ENCODE measurements around the gene ATCAY.
"Not testable (repeated sequence)": the region's sequence is repeated elsewhere in the genome, so short reads cannot be mapped to it uniquely, and the experiment has no call there.

The ATCAY gene

DNA sequence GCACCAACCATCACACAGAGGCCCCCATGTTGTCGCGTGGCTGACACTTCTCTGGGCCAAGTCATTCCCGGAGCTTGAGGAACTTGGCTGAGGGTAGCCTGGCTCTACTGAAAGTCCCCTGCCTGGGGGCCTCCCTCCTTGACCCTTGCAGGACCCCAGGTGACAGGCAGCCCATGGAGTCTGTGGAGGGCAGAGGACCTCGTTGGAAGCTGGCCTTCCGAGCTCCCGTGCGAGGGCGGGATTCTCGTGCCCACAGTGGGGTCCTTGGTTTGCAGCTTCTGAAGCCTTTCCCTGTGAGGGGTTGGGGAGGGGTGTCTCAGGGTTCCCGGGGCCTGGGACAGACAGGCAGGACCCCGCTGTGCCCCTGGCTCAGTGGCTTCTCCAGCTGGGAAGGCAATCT lies 68.8 kb downstream of the ATCAY start:
- DNase-seq (ENCODE audit: low spot score) = no peak

DNA sequence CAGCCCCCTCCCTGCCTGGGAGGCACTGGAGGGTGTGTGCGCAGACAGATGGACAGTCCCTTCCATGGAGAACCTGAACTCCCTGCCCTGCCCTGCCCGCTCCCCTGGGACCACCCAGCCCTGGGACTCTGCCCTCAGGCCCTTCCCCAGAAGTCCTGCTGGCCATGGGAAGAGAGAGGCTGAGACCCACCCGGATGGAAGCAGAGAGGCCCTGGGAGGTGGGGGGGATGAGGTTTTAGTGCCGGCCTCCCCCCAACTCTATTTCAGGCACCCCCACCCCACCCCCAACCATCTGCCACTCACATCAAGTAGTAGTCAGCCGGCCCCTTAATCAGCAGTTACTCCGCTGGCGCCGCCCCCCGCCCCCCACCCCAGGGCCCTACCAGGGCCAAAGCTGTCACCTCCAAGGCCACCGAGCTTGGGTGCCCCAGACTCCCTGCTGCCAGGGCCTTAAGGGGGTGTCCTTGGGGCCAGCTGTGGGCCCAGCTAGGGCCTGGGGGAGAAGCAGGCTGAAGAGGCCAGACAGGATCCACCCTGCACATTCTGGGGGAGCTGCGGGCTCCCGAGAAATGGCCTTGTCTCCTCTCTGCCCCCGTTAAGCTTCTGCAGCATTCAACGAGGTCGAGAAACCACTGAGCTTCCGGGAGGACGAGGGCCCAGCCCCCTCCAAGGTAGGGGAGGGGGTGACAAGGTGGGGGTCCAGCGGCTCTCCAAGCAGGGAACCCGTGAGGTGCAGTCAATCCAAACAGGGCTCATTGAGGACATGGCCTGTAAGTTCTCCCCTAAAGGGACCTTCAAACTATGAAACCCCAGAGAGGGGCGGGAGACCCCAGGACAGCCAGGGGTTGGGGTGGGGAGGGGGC lies 69.7 kb downstream of the ATCAY start:
- DNase-seq (ENCODE audit: low spot score) = no peak

DNA sequence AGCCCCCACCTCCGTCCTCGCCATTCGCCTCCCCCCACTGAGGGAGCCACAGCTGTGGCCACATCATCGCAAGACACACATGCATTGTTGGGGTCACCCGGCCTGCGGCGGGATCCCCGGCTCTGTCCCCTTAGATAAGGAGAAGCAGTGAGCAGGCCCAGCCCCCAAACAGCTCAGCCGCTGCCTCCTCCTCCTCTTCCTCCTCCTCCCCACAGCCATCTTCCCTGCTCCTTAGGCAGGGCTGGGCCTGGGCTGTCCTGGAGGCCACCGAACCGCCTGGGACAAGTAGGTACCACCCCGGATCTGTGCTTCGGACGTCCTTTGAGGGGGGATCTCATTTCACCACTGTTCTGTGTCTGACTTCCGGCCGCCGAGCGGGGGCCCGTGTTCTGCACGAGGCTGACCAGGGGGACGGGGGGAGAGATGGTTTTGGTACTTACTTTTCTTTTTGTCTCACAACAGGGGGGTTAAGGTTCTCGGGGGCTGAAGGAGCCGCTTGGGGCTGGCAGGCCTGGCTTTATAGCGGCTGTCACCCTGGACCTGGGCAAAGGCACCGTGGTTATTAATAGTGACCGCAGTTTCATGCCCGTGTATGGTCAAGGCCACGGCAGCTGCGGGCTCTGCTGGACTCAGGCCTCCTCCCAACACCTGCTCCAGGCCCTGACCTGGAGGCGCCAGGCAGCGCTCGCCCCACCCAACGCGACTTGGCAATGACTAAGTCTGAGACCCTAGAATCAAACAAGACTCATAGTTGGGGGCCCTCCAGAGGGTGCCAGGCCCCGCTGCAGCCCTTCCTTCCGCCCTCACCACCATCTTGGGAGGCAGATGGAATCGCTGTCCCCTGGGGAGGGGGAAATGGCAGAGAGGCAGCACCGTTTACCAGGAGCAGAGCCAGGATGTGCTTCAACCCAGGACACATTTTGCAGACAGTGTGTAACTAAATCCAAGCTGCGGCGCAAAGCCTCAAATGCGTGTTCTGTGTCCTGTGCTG lies 70.7 kb downstream of the ATCAY start:
- no peak for DNase-seq (ENCODE audit: low spot score)

DNA sequence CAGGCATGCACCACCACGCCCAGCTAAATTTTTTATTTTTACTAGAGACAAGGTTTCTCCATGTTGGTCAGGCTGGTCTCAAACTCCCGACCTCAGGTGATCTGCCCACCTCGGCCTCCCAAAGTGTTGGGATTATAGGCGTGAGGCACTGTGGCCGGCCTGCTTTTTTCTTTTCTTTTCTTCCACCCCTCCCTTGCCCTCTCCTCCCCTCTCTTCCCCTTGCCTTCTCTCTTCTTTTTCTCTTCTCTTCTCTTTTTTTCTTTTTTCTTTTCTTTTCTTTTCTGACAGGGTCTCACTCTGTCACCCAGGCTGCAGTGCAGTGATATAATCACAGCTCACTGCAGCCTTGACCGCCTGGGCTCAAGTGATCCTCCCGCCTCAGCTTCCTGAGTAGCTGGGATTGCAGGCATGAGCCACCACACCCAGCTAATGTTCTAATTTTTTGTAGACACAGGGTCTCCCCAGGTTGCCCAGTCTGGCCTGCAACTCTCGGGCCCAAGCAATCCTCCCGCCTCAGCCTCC lies 72.3 kb downstream of the ATCAY start:
- DNase-seq (ENCODE audit: low spot score) = not testable (repeated sequence)

DNA sequence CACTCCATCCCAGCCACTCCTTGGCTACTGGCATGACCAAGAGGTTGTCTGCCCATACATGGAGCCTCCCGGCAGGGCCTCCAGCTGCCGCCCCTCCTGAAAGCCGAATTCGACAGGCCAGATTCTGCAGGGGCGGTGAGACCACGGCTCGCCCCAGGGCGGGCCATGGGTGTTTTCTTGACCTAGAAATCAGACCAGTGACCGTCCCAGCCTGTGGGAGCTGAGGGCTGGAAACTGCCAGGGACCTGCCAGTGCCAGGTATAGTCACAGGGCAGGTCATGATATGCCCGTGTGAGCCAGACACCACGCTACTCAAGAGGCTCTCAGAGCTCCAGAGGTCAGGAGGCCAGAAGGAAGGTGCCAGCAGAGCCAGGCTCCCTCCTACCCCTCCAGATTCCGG lies 73.6 kb downstream of the ATCAY start:
- no peak for DNase-seq (ENCODE audit: low spot score)

DNA sequence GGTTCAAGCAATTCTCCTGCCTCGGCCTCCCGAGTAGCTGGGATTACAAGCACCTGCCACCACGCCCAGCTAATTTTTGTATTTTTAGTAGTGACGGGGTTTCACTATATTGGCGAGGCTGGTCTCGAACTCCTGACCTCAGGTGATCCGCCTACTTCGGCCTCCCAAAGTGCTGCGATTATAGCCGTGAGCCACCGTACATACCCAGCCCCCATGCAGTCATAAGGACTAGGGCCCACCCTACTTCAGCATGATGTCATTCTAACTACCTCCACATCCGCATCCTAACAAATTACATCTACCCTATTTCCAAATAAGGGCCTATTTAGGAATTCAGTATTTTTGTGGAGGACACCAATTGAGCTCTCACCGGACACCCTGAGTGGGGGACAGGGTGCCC lies 74.8 kb downstream of the ATCAY start:
- DNase-seq (ENCODE audit: low spot score) = not testable (repeated sequence)

DNA sequence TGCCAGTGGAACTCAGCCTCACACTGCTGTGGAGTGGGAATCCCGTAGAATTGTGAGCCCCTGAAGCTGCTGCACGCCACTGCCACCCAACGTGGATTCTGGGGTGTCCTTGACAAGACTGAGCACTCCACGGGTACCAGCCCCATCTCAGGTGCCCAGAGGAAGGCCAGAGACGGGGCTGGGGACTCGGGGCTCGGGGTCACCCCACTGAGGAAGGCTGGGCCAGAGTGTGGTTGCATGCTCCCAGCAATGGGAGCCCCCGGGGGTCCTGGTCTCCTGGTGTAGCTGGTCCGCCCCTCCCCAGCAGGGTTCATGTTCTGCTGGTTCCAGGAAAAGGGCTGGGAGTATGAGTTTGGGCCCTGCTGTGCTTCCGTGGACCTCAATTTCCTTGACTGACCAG lies 75.2 kb downstream of the ATCAY start:
- DNase-seq (ENCODE audit: low spot score) = no peak

DNA sequence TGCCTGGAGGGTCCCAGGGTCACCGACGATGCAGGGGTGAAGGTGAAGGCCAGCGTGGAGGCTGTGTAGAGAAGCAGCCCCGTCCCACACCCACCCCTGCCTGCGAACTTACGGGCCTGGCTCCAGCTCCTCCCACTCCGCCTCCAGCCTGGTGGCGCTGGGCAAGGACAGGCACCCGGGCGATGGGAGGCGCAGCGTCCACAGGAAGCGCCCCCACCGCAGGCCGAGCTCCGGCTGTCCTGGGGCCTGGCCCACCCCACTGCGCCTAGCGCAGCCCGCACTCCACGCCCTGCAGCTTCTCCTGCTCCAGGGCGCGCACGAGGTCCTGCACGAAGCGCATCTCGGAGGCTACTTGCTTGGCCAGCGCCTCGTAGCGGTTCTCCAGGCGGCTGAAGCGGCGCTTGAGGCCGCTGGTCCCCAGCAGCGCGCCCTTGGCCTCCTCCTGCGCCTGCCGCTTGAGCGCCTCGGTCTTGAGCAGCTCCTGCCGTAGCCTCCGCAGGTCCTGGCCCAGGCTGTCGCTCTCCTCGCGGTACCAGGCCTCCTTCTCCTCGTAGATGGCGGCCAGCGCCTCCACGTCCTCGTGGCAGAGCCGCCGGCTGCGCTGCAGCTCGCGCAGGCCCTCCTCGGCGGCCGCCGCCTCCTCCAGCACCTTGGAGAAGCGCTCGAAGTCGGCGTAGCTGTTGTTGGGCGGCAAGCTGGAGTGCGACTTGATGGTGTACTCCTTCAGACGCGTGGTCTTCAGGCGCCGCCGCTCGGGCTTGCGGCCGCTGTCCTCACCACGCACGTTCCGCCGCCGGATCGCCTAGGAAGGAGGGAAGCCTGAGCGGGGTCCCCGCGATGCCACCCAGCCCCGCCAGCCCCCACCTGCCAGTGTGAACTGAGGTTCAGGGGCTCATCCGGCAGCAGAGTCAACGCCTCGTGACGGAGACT lies 78.6 kb downstream of the ATCAY start:
- DNase-seq (ENCODE audit: low spot score) = no peak

DNA sequence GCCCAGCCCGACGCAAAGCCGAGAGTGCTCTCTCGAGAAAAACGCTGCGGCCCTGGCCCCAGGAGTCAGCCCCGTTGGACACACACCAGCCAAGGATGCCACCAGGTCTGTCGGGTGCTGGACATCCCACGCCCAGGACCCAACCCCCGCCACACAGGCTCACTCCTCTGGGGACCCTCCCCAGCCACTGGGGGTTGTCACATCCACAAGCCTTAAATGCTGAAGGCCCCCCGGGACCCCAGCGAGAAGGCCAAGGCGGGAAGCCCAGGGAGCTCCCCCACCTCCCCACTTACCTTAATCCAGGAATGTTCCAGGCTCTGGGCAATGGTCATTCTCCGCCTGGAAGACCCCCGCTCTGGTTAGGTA lies 79.3 kb downstream of the ATCAY start:
- no peak for DNase-seq (ENCODE audit: low spot score)

DNA sequence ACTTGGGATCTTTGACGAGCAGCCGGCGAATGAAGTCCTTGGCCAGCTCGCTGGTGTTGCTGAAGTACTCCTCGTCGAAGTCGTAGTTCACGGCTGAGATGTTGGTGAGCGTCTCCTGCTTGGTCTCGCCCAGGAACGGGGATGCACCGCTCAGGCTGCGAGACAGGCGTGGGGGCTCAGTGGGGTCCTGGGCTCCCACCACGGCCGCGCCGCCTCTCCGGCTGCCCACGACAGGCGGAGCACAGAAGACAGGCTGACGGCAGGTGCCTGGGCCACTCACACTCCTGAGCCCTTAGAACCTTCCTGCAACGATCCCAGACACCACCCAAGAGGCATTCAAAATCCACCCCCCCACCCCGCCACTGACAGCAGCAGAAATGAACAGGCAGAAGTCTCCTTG lies 80.5 kb downstream of the ATCAY start:
- no peak for DNase-seq (ENCODE audit: low spot score)

DNA sequence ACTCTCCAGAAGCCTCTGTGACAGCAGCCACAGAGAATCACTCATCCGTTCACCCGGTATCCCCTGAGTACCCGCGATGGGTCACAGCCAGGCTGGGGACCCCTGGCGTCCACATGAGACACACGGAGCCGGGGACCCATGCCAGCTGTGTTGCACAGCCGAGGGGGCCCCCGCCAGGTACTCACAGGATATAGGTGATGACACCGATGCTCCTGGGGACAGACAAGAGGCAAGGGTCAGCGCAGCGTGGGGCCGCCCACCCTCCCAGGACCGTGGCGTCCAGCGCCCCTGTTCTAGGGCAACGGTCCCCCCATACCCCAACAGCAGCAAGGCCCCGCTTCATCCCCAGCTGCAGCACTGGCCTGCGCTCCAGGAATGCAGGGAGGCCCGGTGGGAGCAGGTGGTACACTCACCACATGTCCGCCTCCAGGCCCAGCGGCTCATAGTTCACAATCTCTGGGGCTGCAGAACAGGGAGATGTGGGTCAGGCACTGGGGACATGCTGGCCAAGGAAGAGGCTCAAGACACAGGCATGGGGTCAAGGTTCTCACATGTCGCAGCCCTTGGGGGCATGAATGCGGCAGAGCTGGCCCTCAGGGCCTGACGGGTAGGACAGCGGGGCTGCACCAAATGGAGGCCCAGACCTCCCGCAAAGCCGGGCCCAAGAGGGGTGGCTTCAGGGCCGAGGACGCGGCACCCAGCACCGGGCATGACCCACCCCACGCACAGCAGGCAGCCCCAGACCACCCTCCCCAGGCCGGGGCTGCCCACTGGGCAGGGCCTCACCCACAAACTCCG lies 83.2 kb downstream of the ATCAY start:
- DNase-seq (ENCODE audit: low spot score) = no peak

DNA sequence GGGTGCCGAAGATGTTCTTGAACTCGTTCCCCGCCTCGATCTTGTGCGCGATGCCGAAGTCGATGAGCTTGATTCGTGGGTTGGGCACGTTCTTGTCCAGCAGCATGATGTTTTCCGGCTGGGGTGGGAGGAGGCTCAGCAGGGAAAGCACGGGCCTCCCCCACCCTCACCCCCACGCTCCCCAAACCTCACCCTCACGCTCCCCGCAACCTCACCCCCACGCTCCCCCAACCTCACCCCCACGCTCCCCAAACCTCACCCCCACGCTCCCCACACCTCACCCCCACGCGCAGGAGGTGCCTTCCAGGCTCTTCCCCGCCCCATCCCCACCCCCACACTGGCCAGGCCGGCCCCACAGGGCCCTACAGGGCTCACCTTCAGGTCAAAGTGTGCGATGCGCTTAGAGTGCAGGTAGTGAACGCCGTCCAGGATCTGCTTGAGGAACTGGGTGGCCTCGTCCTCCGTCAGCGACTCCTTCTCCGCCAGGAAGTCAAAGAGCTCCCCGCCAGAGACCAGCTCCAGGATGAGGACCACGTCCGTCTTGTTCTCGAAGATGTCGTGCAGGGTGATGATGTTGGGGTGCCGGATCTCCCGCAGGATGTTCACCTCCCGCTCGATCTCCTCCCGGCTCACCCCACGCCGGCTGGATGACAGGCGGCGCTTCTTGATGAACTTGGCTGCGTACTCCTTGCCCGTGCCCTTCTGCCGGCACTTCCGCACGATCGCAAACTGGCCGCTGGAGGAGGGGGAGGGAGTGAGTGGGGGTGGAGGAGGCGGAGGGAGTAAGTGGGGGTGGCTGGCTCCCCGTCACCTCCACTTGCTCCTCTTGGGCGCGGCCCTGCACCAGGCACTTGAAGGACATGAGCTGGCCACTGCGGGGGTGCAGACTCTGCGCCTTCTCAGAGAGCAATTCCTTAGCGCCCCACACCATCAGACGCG lies 84.0 kb downstream of the ATCAY start:
- DNase-seq (ENCODE audit: low spot score) = no peak

DNA sequence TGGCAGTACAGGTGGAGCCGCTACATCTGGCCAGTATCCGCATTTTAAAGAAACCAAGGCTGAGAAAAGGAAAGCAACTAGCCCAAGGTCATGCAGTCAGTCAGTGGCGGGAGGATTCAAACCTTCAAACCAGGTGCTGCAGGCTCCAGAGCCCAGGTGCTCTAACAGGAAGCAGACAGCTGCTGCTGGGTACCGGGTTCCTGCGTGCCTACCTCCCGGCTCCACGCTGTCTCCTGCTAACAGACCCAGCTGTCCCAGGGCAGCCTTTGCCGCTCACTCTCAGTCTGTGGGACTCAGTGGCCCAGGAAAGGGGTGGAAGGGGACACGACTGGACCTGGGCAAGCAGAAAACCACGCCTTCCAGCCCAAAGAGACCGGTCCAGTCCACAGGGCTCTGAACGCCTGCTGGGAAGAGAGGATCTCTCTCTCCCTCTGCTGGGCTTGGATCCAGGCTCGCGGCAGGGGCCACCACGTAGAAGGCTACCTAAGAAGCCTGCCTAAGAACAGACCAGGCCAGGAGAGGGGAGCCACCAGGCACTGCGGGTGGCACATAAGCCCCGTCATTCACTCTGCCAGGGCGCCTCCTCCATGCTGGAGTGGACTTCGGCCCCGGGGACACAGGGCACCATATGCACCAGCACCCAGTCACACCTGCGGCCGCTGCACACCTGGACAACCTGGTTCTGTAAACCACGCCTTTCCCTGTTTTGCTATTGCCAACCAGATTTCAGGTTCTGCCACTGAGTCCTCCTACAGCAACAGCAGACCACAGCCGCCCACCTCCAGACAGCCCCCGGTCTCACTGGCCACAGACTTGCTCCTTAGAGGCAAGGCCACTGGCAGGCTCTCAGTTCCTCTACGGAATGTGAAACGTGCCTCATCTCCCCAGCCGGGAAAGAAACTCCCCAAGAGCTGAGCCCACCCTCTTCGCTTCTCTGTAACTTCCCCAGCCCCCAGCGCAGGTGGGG lies 85.8 kb downstream of the ATCAY start:
- DNase-seq (ENCODE audit: low spot score) = no peak

DNA sequence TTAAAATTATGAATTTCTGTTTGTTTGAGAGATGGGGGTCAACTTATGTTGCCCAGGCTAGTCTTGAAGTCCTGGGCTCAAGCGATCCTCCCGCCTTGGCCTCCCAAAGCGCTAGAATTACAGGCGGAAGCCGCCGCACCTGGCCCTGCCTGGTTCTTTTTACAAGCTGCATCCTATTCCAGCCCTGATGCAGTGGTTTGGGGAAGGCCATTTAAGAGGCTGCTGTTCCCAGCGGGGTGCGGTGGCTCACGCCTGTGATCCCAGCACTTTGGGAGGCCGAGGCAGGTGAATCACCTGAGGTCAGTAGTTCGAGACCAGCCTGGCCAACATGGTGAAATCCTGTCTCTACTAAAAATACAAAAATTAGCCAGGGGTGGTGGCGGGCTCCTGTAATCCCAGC lies 87.5 kb downstream of the ATCAY start:
- not testable (repeated sequence) for DNase-seq (ENCODE audit: low spot score)

DNA sequence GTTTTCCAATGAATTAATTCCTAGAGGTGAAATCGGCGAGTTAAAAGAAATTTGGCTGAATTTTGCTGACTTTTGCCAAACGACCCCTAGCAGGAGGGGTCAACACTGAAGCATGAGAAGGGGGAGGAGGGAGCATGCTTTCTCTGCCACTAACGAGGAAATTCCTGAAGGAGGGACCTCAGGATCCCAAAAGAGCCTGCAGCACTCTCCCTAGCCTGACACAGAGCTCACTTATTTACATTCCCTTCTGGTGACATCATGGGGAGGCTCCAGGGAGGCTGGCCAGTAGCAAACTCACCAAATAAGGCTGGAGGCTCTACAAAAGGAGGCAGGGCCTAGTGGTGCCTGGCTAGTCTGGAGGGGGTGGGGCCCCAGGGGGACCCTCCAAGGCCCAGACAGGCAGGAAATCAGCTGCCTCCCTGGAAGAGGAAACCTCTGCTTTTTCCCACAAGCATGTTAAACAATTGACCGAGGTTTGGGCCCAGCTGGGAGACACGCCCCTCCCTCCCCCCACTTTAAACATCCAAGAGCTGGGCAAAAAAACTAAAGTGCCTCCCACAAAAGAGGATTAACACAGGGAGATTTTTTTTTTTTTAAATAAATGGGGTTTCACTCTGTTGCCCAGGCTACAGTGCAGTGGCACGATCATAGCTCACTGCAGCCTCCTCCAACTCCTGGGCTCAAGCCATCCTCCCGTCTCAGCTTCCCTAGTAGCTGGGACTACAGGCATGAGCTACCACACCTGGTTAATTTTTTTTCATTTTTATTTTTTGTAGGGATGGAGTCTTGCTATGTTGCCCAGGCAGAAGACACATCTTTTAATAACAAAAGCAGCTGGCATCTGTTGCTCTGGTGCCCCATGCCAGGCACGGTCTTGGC lies 88.3 kb downstream of the ATCAY start:
- DNase-seq (ENCODE audit: low spot score) = peak; percentile 92

DNA sequence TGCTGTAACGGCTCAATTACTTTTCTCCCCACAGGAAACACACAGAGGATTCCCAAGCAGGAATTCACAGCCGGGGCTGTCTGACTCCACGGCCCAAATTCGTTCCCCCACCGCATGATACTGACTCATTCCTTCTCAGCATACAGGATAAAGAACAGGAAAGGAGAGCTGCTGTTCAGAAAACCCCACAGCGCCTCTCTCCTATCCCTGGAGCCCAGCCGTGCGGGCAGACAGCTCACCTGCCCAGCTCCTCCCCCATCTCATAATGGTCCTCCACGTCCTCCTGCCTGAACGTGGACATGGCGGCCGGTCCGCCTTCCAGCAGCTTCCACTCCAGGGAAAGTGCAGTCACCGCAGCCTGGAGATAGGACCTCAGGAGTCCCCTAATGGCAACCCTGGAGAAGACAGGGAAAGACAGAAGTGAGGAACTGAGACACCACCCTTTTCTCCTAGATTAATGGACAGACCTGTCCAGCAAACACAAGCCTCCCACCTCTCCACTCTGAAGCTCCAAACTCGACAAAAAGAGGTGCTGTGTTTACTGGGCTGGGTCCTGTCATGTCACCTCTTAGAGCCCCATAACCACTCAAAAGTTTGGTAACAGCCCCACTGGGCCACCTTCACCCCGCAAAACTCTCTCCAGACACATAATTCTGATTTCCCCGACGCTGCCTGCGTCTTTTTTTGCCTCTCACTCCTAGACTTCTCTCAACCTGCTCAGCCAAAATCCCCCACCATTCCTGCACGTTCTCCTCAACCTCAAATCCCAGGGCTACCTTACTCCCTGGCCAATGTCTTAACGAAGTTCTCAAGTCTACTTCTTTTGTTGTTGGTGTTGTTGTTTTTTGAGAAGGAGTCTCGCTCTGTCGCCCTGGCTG lies 89.2 kb downstream of the ATCAY start:
- no peak for DNase-seq (ENCODE audit: low spot score)

All from COLO829 (cell line).